Eye (tissue), 1 donor: ENCODE measurements around the gene PTPRN2.
"Not testable (repeated sequence)": the region's sequence is repeated elsewhere in the genome, so short reads cannot be mapped to it uniquely, and the experiment has no call there.

Source experiments
- DNase-seq: peaks from one replicate; pipeline ENCODE4 v3.0.0-alpha.2; 2015

Gene PTPRN2

GRCh38 chr7:157847756-157848487 is 739.7 kb downstream of the PTPRN2 start:
- not testable (repeated sequence) for DNase-seq

DNA sequence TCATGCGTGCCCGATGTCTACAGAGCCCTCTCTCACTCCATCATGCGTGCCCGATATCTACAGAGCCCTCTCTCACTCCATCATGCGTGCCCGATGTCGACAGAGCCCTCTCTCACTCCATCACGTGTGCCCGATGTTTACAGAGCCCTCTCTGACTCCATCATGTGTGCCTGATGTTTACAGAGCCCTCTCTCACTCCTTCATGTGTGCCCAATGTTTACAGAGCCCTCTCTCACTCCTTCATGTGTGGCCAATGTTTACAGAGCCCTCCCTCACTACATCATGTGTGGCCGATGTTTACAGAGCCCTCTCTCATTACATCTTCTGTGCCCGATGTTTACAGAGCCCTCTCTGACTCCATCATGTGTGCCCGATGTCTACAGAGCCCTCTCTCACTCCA is 740.9 kb downstream of the PTPRN2 start:
- DNase-seq = not testable (repeated sequence)

DNA sequence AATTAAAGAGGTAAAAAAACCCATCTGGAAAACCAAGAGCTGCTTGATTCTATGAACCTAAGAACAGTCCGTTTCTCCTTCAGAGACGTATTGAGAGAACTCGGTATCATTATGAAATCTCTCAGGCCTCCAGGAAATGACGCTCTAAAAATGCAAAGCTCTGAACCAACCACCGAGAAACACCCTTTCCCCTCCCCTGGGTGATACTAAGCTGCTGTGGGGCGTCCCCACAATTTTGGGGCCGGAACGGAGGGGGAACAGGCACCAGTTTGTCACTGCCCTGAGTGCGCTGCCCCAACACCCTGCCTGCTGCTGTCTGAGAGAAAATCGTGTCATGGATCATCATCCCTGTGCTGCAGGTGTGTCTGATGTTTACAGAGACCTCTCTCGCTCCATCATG is 741.4 kb downstream of the PTPRN2 start:
- DNase-seq = no peak

DNA sequence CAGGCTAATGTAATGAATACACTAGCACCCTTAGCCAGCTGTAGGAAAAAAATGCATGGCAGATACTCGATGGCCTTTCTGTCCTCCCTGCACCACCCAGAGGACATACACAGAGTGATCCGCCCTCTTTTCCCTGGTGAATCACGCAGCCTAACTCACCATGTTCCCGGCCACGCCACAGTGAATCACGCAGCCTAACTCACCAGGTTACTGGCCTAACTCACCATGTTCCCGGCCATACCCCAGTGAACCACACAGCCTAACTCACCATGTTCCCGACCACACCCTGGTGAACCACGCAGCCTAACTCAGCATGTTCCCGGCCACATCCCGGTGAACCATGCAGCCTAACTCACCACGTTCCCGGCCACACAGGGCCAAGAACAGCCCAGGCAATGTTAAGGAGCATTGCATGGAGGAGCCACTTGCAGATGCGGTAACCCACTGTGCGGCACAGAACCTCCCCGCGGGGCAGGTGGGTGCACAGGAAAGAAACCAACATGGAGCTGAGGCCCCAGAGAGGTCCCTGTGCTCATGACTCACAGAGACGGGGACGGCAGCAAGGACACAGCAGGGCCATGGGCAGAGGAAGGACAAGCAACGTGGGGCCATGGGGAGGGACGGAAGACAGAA is 742.3 kb downstream of the PTPRN2 start:
- no peak for DNase-seq

DNA sequence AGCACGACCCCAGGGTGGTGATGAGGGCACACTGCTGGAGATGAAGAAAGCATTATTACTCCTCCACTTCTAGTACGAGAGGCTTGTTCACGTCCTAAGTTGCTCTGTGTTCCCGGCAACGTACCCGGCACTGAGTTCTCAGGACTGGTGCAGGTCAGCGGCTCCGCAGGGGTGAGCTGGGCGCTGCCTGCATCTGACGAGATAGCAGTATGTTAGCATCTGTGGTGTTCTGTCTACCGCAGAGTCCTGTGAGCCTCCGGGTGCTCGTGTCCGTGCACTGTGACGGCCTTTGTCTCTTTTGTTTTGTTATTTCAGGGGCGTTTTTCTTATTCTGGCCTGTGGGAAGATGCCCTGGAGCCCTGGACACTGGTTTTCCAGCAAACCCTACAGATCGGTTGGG is 743.0 kb downstream of the PTPRN2 start:
- DNase-seq = no peak

DNA sequence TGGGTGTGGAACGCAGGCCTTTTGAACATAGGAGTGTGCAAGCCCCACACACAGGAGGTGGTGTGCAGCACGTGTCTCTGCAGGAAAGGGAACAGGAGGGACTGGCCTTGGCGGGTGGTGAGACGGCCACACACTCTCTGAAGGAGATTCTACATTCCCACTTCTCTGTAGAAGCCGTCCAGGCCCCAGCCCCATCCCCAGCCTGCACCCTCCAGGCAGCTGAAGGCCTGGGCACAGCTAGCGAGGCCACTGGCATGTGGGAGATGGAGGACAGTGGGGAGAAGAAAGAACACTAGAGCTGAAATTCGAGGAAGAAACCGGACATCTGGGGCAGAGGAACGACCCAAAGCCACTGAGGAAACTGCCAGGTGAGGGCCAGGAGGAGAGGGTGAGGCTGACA is 743.5 kb downstream of the PTPRN2 start:
- no peak for DNase-seq

GRCh38 chr7:157843336-157844140 is 744.1 kb downstream of the PTPRN2 start:
- no peak for DNase-seq

GRCh38 chr7:157841773-157842370 is 745.8 kb downstream of the PTPRN2 start:
- peak; percentile 49 for DNase-seq

GRCh38 chr7:157840914-157841772 is 746.5 kb downstream of the PTPRN2 start:
- peak; percentile 62 for DNase-seq

DNA sequence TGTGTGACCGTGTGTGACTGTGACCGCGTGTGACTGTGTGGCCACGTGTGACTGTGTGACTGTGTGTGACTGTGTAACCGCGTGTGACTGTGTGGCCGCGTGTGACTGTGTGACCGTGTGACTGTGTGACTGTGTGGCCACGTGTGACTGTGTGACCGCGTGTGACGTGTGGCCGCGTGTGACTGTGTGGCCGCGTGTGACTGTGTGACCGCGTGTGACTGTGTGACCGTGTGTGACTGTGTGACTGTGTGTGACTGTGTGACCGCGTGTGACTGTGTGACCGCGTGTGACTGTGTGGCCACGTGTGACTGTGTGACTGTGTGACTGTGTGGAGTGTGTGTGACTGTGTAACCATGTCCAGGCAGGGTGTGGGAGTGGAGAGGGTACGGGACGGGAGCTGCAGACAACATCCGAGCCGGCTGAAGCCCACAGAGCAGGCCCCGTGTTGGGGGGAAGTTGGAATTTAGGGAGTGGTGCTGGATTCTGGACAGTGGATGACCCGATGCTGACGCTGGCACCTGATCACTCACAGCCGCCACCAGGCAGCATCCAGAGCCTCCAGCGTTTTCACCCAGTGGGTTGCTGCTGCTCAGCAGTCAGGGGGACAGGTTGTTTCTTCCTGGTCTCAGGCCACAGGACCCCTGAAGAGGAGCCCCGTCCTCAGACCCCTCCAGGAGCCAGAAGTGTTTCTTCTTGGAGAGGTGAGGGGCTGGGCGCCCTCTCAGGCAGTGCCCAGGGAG is 747.3 kb downstream of the PTPRN2 start:
- no peak for DNase-seq

- DNase-seq = no peak
Observed at GRCh38 chr7:157839672-157840167, 747.9 kb downstream of the PTPRN2 start.

- no peak for DNase-seq
Observed at GRCh38 chr7:157839226-157839625, 748.4 kb downstream of the PTPRN2 start.

DNA sequence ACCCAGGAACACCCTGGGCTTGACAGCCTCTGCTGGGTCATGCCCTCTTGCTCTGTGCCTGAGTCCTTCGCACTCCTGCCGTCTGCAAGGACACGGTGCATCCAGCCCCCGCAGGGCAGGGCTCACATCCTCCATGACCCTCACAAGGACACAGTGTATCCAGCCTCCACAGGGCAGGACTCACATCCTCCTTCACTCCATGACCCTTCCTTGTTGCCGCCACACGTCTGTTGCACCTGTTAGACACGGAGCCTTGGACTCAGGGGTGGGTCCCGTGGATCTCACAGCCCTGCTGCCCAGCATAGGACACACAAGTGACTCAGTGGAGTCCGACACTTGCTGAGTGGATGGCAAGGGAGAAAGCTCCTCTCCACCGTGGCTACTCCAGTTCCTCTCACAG is 750.1 kb downstream of the PTPRN2 start:
- DNase-seq = no peak

DNA sequence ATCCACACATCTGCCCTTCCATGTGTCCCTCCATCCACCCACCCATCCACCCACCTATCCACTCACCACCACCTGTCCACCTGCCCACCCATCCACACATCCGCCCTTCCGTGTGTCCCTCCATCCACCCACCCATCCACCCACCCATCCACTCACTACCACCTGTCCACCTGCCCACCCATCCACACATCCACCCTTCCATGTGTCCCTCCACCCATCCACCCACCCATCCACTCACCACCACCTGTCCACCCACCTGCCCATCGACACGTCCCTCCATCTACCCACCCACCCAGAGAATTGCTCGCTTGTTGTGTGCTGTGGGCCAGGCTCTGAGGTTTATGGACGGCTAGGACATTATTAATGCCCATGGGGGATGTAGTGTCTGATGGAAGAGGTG is 750.6 kb downstream of the PTPRN2 start:
- no peak for DNase-seq

DNA sequence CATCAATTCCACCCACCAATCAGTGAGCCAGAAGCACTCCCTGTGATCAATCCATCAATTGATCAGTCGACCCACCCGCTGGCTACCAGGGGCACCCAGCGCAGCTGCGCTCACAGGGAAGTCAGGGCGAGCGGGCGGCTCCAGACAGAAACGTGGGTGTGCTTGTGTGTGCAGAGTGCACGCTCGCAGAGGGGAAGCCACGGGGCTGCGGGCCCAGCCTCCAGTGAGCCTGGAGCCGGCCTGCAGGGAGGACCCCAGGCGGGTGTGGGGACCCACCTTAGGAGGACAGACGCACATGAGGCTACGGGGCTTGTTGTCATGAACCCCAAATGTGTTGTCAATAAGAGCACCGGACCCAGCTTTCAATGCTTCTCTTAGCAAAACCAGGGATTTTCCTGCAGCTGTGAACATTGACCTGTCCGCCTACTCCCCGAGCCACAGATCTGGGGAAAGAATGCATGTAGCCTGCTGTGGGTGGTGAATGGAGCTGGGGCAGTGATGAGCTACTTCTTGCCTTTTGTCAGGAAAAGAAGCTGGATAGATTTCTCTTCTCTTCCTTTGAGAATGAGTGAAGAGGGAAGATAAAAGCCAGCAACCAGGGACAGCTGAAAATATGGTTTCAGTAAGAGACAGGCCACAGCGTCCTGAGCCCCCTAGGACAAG is 753.0 kb downstream of the PTPRN2 start:
- no peak for DNase-seq

- DNase-seq = no peak
Observed at GRCh38 chr7:157832866-157833607, 754.6 kb downstream of the PTPRN2 start.

- no peak for DNase-seq
Observed at GRCh38 chr7:157832421-157832820, 755.2 kb downstream of the PTPRN2 start.

- DNase-seq = no peak
Observed at GRCh38 chr7:157832006-157832405, 755.6 kb downstream of the PTPRN2 start.

GRCh38 chr7:157831143-157831905 is 756.3 kb downstream of the PTPRN2 start:
- no peak for DNase-seq
